ENCODE results near the gene OR6S1.
"Not testable (repeated sequence)": the region's sequence is repeated elsewhere in the genome, so short reads cannot be mapped to it uniquely, and the experiment has no call there.

OR6S1 gene

DNA sequence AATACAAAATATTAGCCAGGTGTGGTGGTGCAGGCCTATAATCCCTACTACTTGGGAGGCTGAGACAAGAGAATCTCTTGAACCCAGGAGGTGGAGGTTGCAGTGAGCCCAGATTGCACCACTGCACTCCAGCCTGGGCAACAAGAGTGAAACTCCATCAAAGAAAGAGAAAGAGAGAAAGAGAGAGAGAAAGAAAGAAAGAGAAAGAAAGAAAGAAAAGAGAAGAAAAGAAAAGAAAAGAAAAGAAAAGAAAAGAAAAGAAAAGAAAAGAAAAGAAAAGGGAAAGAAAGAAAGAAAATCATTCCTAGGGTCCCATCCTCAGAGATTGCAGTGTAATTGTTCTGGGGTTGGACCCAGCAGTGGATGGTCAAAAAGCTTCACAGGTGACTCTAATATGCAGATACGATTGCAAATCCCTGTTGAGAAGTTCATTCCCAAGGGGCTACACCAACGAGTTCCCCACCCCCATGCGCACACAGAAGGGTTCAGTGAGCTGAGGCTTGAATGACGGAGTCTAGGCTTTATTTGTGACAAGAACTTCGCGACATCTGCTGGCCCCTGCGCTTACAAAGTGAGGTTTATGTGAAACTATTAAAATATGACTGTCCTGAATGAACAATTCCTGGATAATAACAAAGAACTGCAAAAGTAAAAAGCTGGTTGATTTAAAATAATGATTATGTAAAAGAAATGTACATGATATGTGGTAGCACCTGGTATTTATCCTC is 32.9 kb downstream of the OR6S1 start:
- no peak for DNase-seq

DNA sequence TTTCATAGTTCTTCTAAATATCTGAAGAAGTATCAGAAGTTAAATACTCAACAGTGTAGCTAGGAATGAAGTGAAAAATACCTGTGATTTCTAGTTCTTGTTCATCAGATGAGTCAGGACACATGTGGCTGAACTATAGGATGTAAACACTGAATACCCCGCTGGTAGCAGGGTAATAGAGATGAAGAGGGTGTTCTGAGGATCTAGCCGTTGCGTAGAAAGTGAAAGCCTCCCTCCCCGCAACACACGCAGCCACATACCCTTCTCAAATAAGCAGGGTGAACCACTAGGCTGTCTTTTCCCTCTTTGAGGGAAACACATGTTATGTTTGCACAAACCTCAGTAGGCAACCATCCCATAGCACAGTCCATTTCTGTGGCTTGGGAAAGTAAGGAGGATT is 33.9 kb downstream of the OR6S1 start:
- DNase-seq = no peak

DNA sequence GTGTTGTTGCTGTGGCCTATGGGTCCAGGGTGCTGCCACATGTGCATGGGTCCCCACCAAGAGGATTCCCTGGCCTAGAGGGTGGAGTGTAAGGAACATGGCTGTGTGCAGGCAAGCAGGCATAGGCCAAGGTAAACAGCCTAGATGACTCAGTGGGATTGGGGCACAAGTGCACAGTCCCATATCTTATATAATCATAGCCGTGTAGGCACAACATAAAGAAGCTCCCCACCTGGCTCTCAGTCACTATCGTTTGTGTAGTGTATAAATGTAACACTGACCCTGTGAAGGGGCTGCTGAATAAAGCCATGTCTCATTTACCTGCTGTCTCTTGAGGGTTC is 34.6 kb downstream of the OR6S1 start:
- no peak for DNase-seq

DNA sequence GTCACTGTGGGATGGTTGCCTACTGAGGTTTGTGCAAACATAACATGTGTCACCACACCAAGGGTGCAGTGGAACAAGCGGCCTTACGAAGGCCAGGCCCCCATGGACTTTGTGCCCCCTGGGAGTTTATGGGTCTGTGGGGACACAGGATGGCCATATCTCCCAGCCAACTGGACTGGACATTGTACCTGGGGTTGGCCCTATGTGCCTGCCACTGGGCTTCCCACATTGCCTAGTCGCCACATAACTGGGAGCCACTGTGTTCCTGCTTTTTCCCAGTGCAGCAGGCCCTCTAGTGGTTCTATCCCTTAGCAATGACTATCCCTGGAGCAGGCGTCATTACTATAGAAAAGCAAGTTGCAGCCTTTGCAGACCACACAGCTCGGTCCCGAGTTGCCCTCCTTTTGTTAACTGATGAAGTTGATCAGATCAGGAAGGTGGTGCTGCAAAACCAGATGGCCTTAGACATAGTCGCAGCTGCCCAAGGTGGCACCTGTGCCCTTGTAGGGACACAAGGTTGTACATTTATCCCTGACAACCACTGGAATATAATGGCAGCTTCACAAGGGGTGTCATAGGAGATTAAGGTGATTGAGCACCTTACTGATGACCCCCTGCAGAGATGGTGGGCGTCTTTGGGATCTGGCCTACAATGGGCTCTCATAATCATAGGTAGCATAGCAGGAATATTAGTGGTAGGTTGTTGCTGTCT is 35.1 kb downstream of the OR6S1 start:
- no peak for DNase-seq

DNA sequence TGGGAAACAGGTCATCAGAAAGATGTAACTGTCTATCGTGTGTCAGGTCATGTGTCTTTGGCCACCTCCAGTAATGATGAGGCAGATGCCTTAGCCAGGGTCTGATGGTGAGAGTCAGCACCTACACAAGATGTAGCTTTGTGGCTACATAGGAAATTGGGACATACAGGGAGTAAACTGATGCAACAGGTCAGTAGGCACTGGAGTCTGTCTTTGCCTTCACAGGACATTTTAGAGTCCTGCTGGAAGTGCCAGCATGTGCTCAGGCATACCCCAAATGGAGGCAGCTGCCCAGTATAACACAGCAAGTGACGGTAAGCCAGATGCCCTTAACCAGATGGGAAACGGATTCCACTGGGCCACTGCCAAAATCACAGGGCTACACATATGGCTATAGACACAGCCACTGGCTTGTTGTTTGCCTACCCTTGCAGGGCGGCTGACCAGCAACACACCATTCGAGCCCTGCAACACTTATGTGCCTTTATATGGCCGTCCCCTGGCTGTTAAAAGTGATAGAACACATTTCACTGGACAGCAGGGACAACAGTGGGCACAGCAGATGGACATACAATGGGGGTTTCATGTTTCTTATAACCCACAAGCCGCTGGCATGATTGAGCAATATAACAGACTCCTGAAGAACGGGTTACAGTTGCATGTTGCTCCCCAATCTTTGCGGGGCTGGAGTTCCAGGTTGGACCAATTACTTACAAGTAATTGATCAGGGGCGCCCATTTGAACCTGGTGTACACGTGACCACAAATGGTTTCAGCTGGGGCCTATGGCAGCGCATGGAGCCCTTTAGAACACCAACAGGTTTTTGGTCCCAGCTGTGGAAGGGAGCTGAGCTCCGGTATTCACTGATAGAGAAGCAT is 37.4 kb downstream of the OR6S1 start:
- no peak for DNase-seq

DNA sequence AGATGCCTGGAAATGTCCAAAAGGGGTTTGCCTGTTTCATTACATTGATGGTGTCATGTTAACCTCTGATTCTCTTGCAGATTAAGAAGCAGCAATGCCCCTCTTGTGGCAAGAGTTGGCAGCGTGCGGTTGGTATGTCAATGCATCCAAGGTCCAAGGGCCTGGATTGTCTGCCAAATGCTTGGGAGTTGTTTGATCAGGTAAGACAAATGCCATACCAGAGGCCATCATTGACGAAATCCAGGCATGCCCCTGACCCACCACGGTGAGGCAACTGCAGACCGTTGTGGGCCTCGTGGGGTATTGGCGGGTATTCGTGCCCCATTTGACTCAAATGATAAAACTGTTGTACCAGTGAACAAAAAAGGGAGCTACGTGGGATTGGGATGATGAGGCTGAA is 38.9 kb downstream of the OR6S1 start:
- no peak for DNase-seq

DNA sequence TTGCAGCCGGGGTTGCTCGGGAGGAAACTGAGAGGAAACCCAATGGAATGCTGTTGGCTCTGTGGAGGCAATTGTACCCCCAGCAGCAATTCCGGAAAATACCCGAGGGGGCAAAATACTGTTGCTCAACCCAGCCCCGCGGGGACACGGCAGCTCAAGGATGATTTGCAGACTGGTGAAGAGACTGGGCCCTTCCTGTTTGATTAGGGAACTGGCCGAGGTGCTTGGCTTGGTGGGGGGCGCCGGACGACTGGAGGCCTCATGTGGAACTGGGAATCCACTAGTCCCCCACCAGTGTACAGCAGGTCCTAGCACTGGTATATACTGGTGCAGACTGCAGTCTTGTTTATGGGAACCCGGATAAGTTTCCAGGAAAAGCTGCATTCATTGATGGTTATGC is 40.0 kb downstream of the OR6S1 start:
- DNase-seq = no peak

DNA sequence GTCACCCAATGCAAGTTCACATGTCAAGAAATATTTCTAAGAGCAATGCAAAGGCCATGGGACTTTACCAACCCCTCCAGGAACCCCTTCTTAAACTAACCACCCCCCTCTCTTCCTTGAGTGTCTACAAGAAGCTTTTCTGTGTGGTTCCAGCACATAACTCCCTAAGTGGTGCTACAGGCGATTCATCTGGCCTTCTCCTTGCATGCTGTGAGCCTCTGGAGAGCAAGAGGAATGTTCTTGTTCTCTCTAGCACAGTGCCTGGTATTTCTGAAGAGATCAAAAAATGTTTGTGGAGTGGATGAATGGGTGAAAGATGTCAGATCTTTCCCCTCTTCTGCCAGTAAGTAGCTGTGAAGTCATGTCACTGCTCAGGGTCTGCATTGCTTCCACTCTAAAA is 44.4 kb downstream of the OR6S1 start:
- no peak for DNase-seq

DNA sequence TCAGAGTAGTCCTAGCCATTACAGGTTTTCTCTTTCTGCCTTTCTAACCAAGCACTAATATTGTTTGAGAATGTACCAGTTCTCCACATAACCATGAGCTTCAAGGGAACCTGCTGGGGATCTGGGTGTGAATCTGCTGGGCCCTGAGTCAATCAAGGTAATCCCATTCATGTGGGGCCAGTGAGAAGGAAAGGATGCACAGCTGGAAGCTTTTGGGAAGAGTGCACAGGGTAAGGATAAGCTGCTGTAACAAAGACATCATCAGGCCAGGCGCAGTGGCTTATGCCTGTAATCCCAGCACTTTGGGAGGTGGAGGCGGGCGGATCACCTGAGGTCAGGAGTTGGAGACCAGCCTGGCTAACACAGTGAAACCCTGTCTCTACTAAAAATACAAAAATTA is 45.8 kb downstream of the OR6S1 start:
- not testable (repeated sequence) for DNase-seq

DNA sequence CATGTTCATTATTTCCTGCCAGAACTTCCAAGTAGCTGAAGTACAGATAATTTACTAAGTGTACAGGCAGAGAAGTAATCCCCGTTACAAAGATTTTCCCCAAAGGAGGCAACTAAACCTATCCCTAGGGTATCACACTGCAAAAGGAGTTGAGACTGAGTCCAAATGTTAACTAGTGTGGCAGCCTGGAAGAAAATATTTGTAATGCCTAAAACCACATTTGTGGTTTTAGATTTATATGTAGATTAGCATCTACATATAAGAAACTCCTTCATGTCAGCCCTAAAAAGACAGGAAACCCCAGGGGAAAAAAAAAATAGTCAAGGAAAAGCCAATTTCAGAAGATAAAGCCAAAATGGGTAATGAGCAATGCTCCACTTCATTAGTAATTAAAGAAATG is 48.9 kb downstream of the OR6S1 start:
- DNase-seq = no peak

DNA sequence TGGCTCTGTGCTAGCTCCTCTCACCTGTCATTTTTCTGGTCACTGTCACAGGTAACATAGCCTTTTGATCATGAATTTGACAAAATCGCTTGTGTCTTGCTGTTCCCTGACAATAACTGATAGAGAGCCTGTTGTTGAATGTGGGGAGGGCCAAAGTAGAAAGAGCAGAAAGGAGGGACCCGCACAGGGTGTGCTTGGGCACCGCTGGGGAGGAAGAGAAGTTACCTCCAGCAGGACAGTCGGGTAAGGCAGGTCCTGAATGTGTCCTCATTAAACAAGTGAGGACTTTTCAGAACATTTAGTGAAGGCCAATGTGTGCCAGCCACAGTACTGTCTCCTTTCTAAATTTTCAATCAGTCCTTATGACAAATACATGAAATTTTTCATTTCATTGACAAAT is 50.3 kb downstream of the OR6S1 start, which contains the start of gene RNASE12:
TSS of gene RNASE12 (minus strand) at position 142 of the 400 bp plus-strand sequence. CDS start 653 bp downstream, outside the sequence.
- no peak for DNase-seq
